HPDE6-E6E7 (cell line): ENCODE data around the gene RAP1GAP.
A peak's percentile ranks its signal among the peaks of the same experiment; 100 is the strongest.
"Not testable (repeated sequence)": the region's sequence is repeated elsewhere in the genome, so short reads cannot be mapped to it uniquely, and the experiment has no call there.

Source experiments
- DNase-seq: peaks from one replicate; pipeline ENCODE4 v3.0.0; 2011; ENCODE audit warnings: missing footprints; ENCODE audit errors: extremely low spot score

The RAP1GAP gene

DNA sequence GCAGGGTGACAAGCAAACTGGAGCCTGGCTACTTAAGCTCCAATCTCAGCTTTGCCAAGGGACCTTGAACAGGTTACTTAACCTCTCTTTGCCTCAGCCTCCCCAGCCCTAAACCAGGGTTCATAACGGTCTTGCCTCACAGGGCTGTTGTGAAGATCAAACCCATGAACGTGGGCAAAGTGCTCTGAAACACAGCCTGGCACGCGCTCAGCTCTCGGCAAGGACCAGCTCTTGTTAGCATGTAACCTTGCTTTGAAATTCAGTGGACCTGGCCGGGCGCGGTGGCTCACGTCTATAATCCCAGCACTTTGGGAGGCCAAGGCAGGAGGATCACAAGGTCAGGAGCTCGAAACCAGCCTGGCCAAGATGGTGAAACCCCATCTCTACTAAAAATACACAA lies 24.8 kb downstream of the RAP1GAP start:
- no peak for DNase-seq

DNA sequence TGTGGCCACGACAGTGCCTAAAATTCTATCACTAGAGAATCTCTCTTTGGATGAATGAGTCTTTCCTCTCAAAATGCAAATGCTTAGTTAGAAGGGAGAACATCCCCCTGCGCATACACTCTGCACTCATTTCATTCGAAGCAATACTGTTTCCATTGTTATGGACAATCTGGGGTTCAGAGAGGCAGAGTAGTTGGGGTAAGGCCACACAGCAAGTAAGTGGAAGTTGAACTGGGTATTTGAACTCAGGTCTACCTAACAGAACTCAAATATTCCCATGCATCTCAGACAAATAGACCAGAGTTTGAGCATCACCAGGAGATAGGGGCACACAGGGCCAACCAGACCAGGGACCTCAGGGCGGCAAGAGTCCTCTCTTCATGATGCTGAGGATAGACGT lies 25.5 kb downstream of the RAP1GAP start:
- DNase-seq = no peak

DNA sequence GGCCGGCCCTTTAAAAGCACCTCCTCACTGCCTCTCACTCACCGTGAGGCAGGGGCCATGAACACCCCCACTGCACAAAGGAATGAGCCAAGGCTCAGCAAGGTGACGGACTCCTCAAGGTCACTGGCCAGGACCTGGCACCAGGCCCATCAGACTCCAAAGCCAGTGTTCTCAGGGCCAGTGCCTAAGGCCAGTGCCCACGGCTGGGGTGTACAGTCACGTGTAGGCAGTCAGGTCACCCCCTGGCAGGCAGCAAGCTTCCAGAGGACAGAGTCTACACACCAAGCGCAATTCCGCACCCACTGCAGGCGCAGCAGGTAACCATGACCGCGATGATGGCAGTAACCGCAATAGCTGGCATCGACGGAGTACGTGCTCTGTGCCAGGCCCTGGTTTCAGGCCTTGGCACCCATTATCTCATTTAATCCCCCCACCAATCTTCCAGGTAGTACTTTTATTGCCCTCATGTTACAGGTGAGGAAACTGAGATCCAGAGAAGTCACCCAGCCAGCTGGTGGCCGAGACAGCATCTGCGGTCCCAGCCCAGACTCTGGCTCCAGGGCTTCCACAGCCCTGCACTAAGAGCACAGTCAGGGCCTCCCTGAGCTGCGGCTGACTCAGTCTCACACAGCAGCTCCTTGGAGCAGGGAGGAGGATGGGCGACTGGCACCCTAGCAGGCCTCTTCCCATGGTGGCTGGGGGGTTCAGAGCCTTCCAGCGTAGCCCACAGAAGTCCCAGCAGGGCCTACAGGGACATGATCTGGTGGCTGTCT lies 27.0 kb downstream of the RAP1GAP start:
- no peak for DNase-seq

DNA sequence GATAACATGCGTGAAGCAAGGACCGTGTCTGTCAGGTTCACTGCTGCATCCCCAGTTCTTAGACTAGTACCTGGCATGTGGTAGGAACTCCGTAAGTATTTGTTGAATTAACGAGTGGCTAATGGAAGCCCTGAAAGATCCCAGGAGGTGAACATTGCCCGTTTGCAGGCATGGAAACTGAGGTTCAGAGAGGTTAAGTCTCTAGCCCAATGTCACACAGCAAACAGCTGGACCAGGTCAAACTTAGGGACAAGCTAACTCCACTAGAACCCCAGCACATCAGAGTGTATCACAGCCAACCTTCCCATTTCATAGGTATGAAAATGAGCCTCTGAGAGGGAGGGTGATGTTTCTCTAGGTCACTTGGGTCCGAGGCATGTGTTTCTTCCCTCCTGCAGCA lies 27.6 kb downstream of the RAP1GAP start:
- no peak for DNase-seq

DNA sequence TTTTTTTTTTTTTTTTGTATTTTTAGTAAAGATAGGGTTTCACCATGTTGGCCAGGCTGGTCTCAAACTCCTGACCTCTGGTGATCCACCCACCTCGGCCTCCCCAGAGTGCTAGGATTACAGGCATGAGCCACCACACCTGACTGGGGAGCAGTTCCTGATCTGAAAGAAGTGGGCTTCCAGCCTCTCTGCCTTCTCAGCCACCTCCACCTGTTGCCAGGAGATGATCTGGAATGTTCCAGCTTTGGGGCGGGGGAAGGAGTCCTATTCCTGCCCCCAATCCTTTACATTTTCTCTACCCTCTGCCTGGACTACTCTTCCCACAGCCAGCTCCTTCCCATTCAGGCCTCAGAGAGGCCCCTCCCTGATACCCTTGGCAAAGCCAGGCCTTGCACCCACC lies 28.1 kb downstream of the RAP1GAP start:
- no peak for DNase-seq

DNA sequence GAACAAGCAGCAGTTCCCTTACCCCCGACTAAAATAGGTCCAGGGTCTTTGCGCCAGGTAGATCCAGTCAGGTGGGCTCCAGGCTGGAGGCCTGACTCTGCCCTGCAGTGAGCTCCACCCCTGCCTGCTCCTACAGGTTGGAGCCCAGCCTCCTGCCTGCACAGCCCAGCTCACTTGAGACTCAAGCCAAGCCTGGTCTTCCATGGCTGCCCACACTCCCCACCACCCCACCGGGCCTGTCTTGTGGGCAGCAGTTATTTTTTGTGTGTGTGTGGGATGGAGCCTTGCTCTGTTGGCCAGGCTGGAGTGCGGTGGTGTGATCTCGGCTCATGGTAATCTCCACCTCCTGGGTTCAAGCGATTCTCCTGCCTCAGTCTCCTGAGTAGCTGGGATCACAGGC lies 28.5 kb downstream of the RAP1GAP start:
- no peak for DNase-seq

DNA sequence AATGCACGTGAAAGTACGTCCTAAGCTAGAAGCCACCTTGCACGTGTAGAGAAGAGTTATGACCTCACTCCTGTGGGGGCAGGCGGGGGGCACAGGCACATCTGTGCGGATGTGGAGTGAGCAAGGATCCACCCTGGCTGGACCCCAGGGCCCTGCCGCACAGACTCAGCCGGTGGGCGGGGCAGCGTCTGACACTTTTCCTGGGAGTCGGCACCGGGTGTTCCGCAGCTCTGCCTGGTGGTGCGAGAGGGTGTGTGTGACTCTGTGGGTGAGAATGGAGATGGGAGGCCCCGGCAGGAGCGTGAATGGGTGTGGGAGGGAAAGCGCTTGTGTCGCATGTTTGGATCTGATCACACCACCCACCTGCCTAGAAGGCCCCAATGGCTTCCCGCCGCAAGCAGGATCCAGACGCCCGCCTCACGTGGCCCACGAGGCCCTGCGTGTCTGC lies 29.5 kb downstream of the RAP1GAP start:
- no peak for DNase-seq

DNA sequence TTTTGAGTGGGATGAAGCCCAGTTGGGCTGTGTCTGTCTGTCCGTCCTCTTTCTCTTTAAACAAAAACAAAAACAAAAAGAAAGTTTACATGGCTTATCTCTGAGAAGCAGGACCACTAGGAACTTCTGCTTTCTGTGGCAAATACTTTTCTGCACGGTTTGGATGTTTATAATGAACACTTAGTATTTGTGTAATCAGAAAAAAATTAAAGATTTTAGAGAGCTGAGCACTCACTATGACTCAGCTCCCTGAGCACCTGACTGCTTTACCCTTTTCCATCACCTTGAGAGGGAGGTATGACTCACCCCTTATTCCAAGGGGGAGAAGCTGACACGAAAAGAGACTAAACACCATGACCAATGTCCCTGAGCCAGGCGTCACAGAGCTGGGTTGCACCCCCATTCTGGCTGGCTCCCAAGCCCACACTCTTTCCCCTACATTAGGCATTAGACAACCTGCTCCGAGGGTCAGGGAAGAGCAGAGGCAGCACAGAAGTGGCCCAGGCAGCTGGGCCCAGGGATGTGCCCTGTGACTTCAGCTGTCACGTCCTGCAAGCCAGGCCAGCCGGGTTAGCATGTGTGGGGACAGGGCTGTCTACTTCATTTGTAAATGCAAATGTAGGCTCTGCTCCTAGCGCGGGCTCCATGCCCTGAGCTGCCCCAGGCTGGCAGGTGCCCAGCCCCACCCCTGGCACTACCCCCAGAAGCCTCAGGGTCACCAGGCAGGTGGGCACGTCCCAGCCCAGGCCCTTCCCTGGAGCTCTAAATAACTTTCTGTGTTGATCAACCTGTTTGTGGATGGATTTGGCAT lies 30.4 kb downstream of the RAP1GAP start:
- peak; percentile 92 for DNase-seq

DNA sequence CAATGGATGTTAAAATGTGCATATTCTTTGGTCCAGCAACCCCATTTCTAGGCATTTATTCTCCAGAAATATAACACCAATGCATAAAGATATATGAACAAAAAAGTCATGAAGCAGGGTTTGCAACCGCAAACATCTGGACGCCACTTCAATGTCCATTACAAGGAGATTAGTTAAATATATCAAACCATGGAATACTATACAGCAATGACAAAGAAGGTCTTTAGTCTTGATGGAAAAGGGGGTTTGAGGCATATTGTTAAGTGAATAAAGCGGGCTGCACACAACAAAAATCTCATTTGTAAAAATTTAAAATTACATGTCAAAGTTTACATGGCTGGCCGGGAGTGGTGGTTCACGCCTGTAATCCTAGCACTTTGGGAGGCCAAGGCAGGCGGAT lies 31.6 kb downstream of the RAP1GAP start:
- no peak for DNase-seq

DNA sequence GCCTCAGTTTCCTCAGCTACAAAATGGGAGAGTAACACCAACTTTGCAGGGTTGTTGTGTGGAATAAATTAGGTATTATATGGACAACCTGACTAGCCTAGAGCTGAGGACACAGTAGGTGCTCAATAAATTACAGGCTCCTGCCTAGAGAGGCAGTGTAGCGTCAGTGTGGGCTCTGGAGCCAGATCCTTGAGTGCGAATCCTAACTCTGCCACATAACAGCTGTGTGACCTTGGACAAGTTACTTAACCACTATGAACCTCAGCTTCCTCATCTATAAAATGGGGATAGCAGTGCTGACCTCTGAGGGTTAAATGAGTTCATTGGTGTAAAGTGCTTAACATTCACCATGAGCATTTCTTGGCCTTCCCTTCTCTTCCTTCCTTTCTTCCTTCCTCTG lies 33.1 kb downstream of the RAP1GAP start:
- no peak for DNase-seq

DNA sequence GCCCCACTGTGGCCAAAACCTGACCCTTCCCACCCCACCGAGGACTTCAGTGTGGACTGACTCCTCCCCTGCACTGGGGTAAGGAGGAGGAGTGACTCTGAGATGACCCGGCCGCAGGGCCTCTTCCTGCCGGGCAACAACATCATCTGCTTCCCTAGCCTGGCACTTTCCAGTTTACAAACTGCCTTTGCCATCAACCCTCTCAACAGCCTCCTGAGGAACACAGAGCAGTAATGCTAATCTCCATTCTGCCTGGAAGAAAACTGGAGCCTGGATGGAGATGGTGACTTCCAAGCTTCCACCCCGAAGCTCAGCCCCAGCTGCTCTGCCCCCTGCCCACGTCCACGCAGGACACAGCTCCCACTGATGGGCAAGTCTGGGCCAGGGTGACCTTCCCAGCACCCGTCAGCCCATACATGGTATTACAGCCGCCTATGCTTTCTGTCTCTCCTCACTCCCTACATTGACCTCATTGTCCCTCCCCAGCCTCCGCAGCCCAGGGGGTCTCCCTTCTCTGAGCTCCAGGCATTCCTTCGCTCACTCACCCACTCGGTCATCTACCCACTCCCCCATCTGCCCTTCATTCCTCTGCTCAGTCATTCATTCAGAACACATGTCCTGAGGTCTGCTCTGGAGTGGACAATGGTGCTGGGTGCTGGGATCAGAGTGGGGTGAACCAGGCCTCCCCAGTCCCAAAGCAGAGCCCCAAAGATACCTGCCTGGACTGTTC lies 34.2 kb downstream of the RAP1GAP start:
- DNase-seq = no peak

DNA sequence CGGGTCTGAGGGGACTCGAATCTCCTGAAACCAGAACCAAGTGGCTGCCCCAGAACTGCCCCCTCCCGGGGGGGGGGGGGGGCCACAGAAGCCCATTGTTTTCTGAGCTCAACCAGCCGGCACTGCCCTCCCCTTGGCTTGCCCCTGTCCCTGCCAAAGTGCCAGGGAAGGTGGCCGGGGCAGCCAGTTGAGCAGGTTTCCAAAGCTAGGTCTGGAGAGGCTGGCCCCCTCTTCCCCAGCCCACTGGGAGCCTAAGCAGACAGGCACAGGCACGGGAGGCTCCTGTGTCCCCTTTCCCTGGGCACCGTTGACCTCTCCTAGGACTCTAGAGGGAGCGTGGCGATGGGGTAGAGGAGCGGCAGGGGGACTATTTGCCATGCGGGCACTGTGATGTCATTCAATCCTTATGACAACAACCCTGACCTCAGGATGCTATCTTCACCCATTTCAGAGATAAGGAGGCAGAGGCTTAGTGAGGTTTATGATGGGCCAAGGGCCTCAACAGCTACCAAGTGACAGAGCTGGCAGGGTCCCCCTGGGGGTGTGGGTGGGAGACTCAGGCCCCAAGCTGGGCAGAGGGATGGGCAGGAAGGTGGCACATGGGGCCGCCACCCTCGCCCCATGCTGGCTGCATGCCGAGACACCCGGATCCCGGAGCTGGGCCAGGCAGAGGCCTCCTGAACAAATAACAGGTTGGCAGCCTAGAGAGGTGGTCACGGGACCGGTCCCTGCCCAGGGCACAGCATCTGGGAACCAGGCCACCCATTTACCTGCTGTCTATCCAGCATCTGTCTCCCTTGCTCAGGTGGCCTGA lies 35.0 kb downstream of the RAP1GAP start:
- DNase-seq = no peak

DNA sequence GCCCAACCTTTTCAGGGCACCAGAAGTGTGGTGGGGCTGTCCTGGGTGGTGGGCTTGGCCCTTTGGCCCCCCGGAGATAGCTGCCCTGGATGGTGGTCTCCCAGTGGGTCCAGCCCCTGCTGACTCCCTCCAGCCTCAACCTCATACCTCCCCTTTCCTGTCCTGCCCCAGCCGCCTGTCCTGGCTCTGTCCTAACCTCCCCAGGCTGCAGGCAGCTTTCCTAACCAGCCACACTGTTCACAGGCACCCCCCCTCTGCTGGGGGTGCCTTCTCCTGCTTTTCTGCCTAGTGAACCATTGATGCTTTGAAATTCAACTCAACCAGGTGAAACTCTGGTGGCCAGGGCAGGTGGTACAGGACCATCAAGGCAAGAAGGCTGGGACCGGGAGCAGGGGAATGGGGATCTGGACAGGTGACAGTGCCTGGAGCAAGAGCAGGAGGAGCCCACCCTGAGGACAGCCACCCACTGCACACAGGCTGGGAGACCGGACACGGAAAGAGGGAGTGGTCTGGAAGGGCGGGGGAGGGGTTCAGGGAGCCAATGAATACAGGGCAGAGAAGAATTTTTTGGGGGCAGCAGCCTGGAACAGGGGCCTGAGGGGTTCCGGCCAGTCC lies 35.9 kb downstream of the RAP1GAP start:
- no peak for DNase-seq

DNA sequence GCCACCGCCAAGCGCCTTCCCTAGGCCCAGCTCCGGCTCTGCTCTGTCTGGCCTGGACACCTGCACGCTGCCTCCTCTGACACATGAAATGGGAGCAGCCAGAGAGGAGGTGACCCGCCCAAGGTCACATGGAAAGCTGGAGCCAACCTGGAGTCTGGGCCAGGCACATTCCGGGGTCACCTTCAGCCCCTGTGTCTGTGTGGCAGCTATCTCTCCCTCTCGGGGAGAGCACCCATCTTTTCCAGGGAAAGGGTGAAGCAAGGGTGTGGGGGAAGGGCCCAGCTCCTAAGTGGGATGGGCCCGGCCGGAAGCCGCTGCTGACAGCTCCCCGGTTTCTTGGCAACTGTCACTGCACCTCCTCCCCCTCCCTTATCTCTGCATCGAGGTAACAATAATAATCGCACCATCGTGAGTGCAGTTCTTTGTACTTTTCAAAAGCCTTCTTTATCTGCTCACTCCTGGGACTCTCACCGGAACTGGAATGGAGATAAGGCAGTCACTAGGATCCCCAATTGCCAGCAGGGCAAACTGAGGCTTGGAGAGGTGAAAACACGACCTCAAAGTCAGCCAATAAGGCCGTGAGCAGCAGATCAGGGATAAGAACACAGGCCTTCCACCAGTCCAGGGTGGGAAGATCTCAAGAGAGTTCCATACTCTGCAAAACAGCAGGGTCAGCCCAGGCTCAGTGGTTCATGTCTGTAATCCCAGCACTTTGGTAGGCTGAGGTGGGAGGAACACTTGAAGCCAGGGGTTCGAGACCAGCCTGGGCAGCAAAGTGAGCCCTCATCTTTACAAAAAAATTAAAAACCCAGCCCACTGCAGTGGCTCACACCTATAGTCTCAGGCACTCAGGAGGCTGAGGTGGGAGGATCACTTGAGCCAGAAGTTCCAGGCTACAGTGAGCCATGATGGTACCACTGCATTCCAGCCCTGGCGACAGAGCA lies 36.9 kb downstream of the RAP1GAP start:
- no peak for DNase-seq

DNA sequence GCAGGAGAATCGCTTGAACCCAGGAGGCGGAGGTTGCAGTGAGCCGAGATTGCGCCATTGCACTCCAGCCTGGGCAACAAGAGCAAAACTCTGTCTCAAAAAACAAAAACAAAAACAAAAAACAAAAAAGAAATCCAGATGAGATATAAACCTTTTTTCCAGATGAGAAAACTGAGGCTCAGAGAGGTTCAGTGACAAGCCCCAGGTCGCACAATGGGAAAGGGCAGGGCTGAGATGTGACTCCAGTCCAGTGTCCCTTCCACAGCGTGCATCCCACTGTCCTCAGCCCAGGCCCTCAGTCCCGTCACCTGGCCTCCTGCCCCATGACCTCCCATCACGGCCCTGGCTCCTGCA lies 37.6 kb downstream of the RAP1GAP start:
- DNase-seq = not testable (repeated sequence)

DNA sequence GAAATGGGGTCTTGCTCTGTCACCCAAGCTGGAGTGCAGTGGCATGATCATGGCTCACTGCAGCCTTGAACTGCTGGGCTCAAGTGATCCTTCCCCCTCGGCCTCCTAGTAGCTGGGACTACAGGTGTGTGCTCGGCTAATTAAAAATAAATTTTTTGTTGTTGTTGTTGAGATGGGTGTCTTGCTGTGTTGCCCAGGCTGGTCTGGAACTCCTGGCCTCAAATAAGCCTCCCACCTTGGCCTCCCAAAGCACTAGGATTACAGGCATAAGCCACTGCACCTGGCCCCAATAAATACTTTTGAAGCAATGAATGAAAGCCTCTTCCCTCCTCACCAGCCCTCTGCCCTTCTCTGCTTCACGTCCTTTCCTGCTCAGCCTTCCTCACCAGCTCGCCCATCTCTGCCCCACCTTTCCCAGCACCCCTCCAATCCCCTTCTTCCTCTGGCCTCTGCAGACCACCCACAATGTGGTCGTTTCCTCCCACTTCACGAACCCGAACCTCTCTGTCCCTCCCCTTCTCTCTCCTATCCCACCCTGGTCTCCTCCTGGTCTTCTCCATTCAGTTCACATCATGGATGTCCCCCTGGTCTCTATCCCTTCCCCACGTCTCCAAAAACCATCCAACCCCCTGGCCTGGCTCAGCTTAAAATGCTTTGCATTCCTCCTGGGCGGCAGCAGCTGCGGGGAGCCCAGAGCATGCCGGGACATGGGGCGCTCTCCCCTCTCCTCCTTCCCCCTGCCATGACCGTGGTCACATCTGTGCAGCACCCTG lies 38.4 kb downstream of the RAP1GAP start:
- no peak for DNase-seq

DNA sequence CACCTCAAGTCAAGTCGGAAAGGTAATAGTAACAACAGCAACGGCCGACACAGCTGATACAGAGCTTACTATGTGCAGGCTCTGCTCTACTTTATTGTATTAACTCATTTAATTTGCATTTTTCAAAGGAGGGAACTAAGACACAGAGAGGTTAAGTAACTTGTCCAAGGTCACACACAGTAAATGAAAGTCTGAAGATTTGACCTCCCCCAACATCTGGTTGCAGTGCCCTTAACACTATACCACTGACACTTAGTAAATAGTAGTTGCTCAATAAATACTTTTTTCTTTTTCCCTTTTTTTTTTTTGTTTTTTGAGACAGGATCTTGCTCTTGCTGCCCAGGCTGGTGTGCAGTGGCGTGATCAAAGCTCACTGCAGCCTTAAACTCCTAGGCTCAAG lies 39.2 kb downstream of the RAP1GAP start:
- no peak for DNase-seq

DNA sequence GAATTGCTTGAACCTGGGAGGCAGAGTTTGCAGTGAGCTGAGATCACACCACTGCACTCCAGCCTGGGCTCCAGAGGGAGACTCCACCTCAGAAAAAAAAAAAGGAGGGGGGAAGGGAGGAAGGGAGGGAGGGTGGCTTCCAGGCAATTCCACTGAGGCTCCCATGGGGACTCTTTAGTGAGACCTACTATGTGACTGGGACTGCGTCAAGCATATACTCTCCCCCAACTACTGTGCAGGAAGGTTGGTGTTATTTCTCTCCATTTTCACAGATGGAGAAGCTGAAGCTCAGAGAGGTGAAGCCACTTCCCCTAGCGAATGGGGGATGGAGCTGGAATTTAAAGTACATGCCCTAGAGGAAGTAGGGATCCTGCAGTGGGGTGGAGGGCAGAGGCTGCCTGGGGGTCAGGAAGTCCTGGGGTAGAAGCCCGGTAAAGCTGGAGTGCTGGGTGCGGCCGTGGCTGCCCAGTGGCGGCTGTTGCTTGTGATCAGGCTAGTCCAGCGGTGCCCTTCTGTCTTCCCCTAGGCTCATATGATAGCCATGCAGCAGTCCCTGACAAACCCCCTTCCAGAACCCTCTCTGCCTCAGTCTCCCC lies 40.3 kb downstream of the RAP1GAP start:
- DNase-seq = no peak

DNA sequence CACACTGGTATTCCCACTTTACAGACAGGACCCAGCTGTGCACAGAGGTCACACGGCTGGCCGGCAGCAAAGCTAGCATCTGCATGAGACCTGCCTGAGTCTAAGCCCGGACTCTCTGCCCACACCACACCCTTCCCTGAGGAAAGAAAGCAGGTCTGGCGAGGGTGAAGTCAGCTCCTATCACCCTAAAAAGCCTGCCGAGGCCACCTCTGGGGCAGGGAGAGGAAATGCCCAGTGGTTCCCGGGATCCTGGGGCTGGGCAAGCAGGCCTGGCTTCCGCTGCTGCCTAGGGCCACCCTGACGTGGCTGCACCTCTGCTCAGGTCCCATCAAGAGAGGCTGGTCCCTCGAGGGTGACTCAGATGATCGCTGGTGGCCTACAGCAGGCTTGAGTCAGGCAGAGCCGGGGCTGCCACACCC lies 42.2 kb downstream of the RAP1GAP start:
- peak; percentile 66 for DNase-seq
